HEK293T (cell line): ENCODE data around the gene ZNF444.

ENCODE experiments used
- ARNT ChIP-seq: fragments of 450-650 bp; IDR thresholded peaks from 2 replicates; pipeline ENCODE4 v1.6.1; 2017; ENCODE audit warnings: mild to moderate bottlenecking
- CTBP1 ChIP-seq: fragments of 450-650 bp; IDR thresholded peaks from 2 replicates; pipeline ENCODE4 v1.6.1; 2016; ENCODE audit warnings: borderline replicate concordance
- ELF4 ChIP-seq: fragments of 450-650 bp; IDR thresholded peaks from 2 replicates; pipeline ENCODE4 v1.6.1; 2017; ENCODE audit warnings: antibody characterized with exemption
- FOXK2 ChIP-seq: fragments of 450-650 bp; IDR thresholded peaks from 2 replicates; pipeline ENCODE4 v1.6.1; 2016; ENCODE audit warnings: mild to moderate bottlenecking
- FOXM1 ChIP-seq: fragments of 450-650 bp; IDR thresholded peaks from 2 replicates; pipeline ENCODE4 v1.6.1; 2017; ENCODE audit warnings: mild to moderate bottlenecking, borderline replicate concordance
- HDGF ChIP-seq: fragments of 450-650 bp; IDR thresholded peaks from 2 replicates; pipeline ENCODE4 v1.6.1; 2017; ENCODE audit warnings: antibody characterized with exemption, borderline replicate concordance
- L3MBTL2 ChIP-seq: fragments of 450-650 bp; conservative IDR thresholded peaks from 2 replicates; pipeline ENCODE4 v1.6.1; 2016; ENCODE audit warnings: mild to moderate bottlenecking
- LEF1 ChIP-seq: fragments of 450-650 bp; IDR thresholded peaks from 2 replicates; pipeline ENCODE4 v1.6.1; 2017; ENCODE audit warnings: mild to moderate bottlenecking, borderline replicate concordance
- SP1 ChIP-seq: fragments of 450-650 bp; IDR thresholded peaks from 2 replicates; pipeline ENCODE4 v1.6.1; 2017
- SUZ12 ChIP-seq: fragments of 450-650 bp; IDR thresholded peaks from 2 replicates; pipeline ENCODE4 v1.6.1; 2016; ENCODE audit warnings: mild to moderate bottlenecking
- TARDBP ChIP-seq: fragments of 450-650 bp; IDR thresholded peaks from 2 replicates; pipeline ENCODE4 v1.6.1; 2016
- ZNF384 ChIP-seq: fragments of 450-650 bp; IDR thresholded peaks from 2 replicates; pipeline ENCODE4 v1.6.1; 2016

GRCh38 chr19:56193981-56194640 lies 53.0 kb downstream of the ZNF444 start:
- TF ChIP-seq FOXK2 (no peak), ELF4 (no peak), ARNT (no peak), TARDBP (no peak), SUZ12 (no peak), L3MBTL2 (no peak), FOXM1 (no peak), ZNF384 (no peak), HDGF (no peak), SP1 (no peak), CTBP1 (no peak), LEF1 (no peak)
